Measurements from ENCODE around the gene LPAR1.
"Not testable (repeated sequence)": the region's sequence is repeated elsewhere in the genome, so short reads cannot be mapped to it uniquely, and the experiment has no call there.

The LPAR1 gene

GRCh38 chr9:110825129-110825528 is 213.1 kb downstream of the LPAR1 start:
- not testable (repeated sequence) for DNase-seq (ENCODE audit: low read depth in 2 of 2)
